Prostate gland (tissue), 2 donors: Measurements from ENCODE around the gene B3GAT1.

Experiments
- CTCF ChIP-seq, 4 experiments: fragments of 200-600 bp in 2 of 4; fragments of 450-650 bp in 2 of 4; sonication (generic) in 2 of 4; IDR thresholded peaks; 1 replicate in 3 of 4; 2 replicates in 1 of 4; pipeline ENCODE4 v1.5.1; 2016 to 2019; ENCODE audit warnings: antibody characterized with exemption in 4 of 4, mild to moderate bottlenecking in 2 of 4, moderate library complexity in 2 of 4
- POLR2A ChIP-seq: fragments of 450-650 bp; IDR thresholded peaks from one replicate; pipeline ENCODE4 v1.6.1; 2016; ENCODE audit warnings: antibody characterized with exemption, mild to moderate bottlenecking

GRCh38 chr11:134441706-134442105 lies 29.7 kb upstream of the B3GAT1 start:
- TF ChIP-seq POLR2A (no peak), CTCF (IDR thresholded peaks at IDR 0.05) (no peak)
